ENCODE measurements around the gene ALKBH8. TPM values are rescaled to one million over a fixed set of nuclear protein-coding genes. Genes with fewer than 3 reads are reported as not detected.

ALKBH8 gene
- total and polyA plus RNA-seq, 4 donors: 2.5 to 4.7 (median 3.0) TPM

- 90% methylated on average over 1 of the region's 1 CpG for WGBS
- TF ChIP-seq MAX (IDR thresholded peaks at IDR 0.05): no peak
- no peak for TF ChIP-seq FOXA2 (IDR thresholded peaks at IDR 0.05)
- Histone ChIP-seq H3K4me1 (ENCODE audit: control insufficient read depth in 4 of 4, insufficient read depth in 4 of 4, low read length in 3 of 4) (no peaks in the 10 kb centered on the region), H3K4me3 (ENCODE audit: low read depth in 1 of 3, low read length in 3 of 3) (no peak overlapping the region), H3K27me3 (ENCODE audit: control insufficient read depth in 4 of 4, insufficient read depth in 4 of 4, low read length in 3 of 4) (no peaks in the 10 kb centered on the region), H3K36me3 (ENCODE audit: control insufficient read depth in 4 of 4, insufficient read depth in 3 of 4, low read depth in 1 of 4, low read length in 3 of 4) (no peaks in the 10 kb centered on the region), H3K9ac (ENCODE audit: low read depth in 1 of 2, low read length in 2 of 2) (no peak overlapping the region), H3K27ac (ENCODE audit: low read depth in 1 of 2, low read length in 2 of 2) (no peak overlapping the region), H3K9me3 (ENCODE audit: control insufficient read depth in 4 of 4, low read length in 3 of 4) (peaks cover 0 to 3% (median 0%) of the 10 kb centered on the region in 4 donors)
- no peak for DNase-seq (ENCODE audit: low spot score)
Measured at GRCh38 chr11:107493117-107493516, 72.4 kb downstream of the ALKBH8 start.

- Histone ChIP-seq H3K36me3 (ENCODE audit: control insufficient read depth in 4 of 4, insufficient read depth in 3 of 4, low read depth in 1 of 4, low read length in 3 of 4) (no peaks in the 10 kb centered on the region), H3K27me3 (ENCODE audit: control insufficient read depth in 4 of 4, insufficient read depth in 4 of 4, low read length in 3 of 4) (no peaks in the 10 kb centered on the region), H3K9me3 (ENCODE audit: control insufficient read depth in 4 of 4, low read length in 3 of 4) (peaks cover 0 to 3% (median 0%) of the 10 kb centered on the region in 4 donors), H3K4me3 (ENCODE audit: low read depth in 1 of 3, low read length in 3 of 3) (no peak overlapping the region), H3K27ac (ENCODE audit: low read depth in 1 of 2, low read length in 2 of 2) (no peak overlapping the region), H3K4me1 (ENCODE audit: control insufficient read depth in 4 of 4, insufficient read depth in 4 of 4, low read length in 3 of 4) (no peaks in the 10 kb centered on the region), H3K9ac (ENCODE audit: low read depth in 1 of 2, low read length in 2 of 2) (no peak overlapping the region)
- WGBS: 81% methylated on average over 2 of the region's 2 CpGs
- DNase-seq (ENCODE audit: low spot score): no peak
- TF ChIP-seq ATF3 (IDR thresholded peaks at IDR 0.05) (no peak), FOXA2 (IDR thresholded peaks at IDR 0.05) (no peak), REST (IDR thresholded peaks at IDR 0.05) (no peak), HNF4A (conservative IDR thresholded peaks at IDR 0.05) (no peak), EGR1 (IDR thresholded peaks at IDR 0.05; ENCODE audit: low read depth in 2 of 2) (no peak), RXRA (IDR thresholded peaks at IDR 0.05) (no peak), ZBTB33 (IDR thresholded peaks at IDR 0.05) (no peak), HNF4G (IDR thresholded peaks at IDR 0.05) (no peak), FOXA1 (IDR thresholded peaks at IDR 0.05) (no peak), CTCF (IDR thresholded peaks at IDR 0.05; ENCODE audit: low read depth, low read length, missing input control) (no peak), RAD21 (IDR thresholded peaks at IDR 0.05) (no peak), JUND (IDR thresholded peaks at IDR 0.05) (no peak)
Measured at GRCh38 chr11:107490836-107491235, 74.7 kb downstream of the ALKBH8 start.
